GM21390 (cell line): ENCODE data around the gene DCPS.

ENCODE experiments used
- ATAC-seq: cut with Tn5 transposase; IDR thresholded peaks from one replicate; pipeline ENCODE4 v1.9.1; 2021; ENCODE audit not compliant: unreplicated experiment

Gene DCPS

GRCh38 chr11:126327281-126328000 lies 23.6 kb downstream of the DCPS start:
- no peak for ATAC-seq

GRCh38 chr11:126328001-126328390 lies 24.1 kb downstream of the DCPS start:
- ATAC-seq = no peak

- ATAC-seq = no peak
Measured at GRCh38 chr11:126328444-126328843, 24.6 kb downstream of the DCPS start.

GRCh38 chr11:126328938-126329643 lies 25.2 kb downstream of the DCPS start:
- no peak for ATAC-seq

- no peak for ATAC-seq
Measured at GRCh38 chr11:126329644-126330211, 25.9 kb downstream of the DCPS start.

GRCh38 chr11:126331286-126331685 lies 27.4 kb downstream of the DCPS start:
- ATAC-seq = no peak

- no peak for ATAC-seq
Measured at GRCh38 chr11:126332221-126332711, 28.4 kb downstream of the DCPS start.

- no peak for ATAC-seq
Measured at GRCh38 chr11:126333142-126333541, 29.3 kb downstream of the DCPS start.

GRCh38 chr11:126334659-126335462 lies 31.0 kb downstream of the DCPS start:
- no peak for ATAC-seq

GRCh38 chr11:126335463-126335760 lies 31.6 kb downstream of the DCPS start:
- no peak for ATAC-seq

GRCh38 chr11:126336138-126336541 lies 32.3 kb downstream of the DCPS start:
- no peak for ATAC-seq

- ATAC-seq = no peak
Measured at GRCh38 chr11:126336671-126337101, 32.8 kb downstream of the DCPS start.

GRCh38 chr11:126337126-126337473 lies 33.2 kb downstream of the DCPS start:
- ATAC-seq = no peak

GRCh38 chr11:126337474-126338241 lies 33.8 kb downstream of the DCPS start:
- ATAC-seq = no peak

- ATAC-seq = no peak
Measured at GRCh38 chr11:126338346-126339055, 34.6 kb downstream of the DCPS start.

GRCh38 chr11:126339073-126339862 lies 35.4 kb downstream of the DCPS start:
- ATAC-seq = no peak

- ATAC-seq = no peak
Measured at GRCh38 chr11:126339863-126340434, 36.1 kb downstream of the DCPS start.

- ATAC-seq = no peak
Measured at GRCh38 chr11:126340960-126341606, 37.2 kb downstream of the DCPS start.
